HG03064 (cell line): ENCODE data around the gene NEK2.
"Not testable (repeated sequence)": the region's sequence is repeated elsewhere in the genome, so short reads cannot be mapped to it uniquely, and the experiment has no call there.

Source experiments
- ATAC-seq: cut with Tn5 transposase; IDR thresholded peaks from one replicate; pipeline ENCODE4 v1.9.1; 2021; ENCODE audit warnings: low read depth; ENCODE audit not compliant: unreplicated experiment

NEK2 gene

GRCh38 chr1:211675230-211676105 lies at the start of gene NEK2:
NEK2 (minus strand) TSS chr1:211675621; CDS start chr1:211675479, 142 bp downstream.
- ATAC-seq: peak; percentile 95

DNA sequence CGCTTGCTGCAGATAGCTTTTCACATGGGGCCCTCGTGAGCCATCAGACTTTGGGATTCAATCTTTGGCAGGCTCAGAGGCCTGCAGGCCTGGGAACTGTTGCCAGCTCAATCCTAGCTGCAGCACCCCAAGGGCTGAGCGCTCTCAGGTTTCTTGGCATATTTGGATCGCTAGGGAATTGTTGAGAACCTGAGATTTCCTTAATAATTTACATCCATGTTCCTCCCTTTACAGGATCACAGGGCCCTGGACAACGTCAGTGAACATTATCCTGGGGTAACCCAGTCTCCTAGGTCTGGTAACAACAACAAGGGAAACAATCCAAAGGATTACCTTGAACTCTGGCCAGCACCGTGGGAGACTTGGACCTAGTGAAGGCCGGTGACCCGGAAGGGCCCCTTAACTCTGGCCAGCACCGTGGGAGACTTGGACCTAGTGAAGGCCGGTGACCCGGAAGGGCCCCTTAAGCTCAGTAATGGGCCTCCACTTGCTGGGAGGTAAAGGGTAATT lies 49.3 kb upstream of the NEK2 start:
- no peak for ATAC-seq

- ATAC-seq: no peak
These were observed 47.9 kb upstream of the NEK2 start for GRCh38 chr1:211723273-211723672.

GRCh38 chr1:211722277-211723175 lies 47.1 kb upstream of the NEK2 start:
- no peak for ATAC-seq

GRCh38 chr1:211716555-211716954 lies 41.1 kb upstream of the NEK2 start:
- not testable (repeated sequence) for ATAC-seq

DNA sequence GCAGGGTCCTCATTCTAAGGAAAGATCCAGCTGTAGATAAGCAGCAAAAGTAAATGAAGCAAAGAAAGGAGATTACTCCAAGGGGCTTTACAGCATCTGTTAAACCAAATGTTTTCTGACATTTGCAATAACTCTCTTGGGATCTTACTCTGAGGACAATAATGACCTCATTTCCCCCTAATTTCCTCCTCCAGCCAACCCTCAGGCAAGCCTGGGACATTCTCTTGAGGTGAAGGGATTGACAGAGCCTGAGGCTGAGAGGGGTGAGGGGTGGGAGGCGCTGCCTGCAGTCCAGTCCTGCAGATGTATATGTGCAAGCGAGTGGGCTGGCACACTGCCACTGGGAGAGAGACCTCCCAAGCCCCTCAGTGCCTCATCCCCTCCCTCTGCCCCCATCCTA lies 40.5 kb upstream of the NEK2 start:
- no peak for ATAC-seq

GRCh38 chr1:211714154-211714553 lies 38.7 kb upstream of the NEK2 start:
- no peak for ATAC-seq

- ATAC-seq: no peak
These were observed 37.8 kb upstream of the NEK2 start for GRCh38 chr1:211713231-211713630.

GRCh38 chr1:211711315-211711705 lies 35.9 kb upstream of the NEK2 start:
- no peak for ATAC-seq

DNA sequence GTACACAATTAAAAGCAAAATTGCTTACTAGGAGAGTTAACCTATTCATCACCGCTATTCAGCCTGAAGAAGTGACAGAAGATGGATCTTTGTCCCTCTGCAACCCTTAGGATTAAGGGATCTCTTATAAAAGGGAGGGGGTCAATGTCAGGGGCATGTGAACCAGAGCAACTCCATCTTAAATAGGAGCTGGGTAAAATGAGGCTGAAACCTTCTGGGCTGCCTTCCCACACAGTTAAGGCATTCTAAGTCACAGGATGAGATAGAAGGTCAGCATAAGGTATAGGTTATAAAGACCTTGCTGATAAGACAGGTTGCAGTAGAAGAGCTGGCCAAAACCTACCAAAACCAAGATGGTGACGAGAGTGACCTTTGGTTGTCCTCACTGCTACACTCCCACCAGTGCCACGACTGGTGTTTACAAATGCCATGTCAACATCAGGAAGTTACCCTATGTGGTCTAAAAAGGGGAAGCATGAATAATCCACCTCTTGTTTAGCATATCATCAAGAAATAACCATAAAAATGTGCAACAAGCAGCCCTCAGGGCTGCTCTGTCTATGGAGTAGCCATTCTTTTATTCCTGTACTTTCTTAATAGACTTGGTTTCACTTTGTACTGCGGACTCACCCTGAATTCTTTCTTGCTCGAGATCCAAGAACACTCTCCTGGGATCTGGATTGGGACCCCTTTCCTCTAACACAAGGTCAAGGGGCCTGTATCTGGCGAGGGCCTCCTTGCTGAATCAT lies 35.3 kb upstream of the NEK2 start:
- no peak for ATAC-seq

- ATAC-seq: no peak
These were observed 33.5 kb upstream of the NEK2 start for GRCh38 chr1:211708926-211709325.

DNA sequence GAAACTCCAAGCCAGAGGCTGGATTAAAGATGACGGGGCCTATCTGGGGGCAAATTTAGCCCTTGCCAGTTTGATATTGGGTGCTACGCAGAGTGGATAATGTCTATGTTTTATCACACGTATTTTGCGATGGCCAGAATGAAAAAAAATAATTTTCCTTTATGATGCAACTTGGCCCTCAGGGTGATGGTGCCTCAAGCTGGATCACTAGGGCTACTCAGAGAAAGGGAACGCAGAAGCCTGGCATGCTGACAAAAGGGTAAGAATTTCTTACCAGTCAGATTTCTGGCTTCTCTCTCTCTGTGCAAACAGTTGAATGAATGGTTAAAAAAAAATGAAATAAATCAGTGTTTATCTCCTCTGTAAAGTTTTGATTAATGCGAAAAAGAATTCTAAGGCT lies 32.6 kb upstream of the NEK2 start:
- ATAC-seq: no peak

DNA sequence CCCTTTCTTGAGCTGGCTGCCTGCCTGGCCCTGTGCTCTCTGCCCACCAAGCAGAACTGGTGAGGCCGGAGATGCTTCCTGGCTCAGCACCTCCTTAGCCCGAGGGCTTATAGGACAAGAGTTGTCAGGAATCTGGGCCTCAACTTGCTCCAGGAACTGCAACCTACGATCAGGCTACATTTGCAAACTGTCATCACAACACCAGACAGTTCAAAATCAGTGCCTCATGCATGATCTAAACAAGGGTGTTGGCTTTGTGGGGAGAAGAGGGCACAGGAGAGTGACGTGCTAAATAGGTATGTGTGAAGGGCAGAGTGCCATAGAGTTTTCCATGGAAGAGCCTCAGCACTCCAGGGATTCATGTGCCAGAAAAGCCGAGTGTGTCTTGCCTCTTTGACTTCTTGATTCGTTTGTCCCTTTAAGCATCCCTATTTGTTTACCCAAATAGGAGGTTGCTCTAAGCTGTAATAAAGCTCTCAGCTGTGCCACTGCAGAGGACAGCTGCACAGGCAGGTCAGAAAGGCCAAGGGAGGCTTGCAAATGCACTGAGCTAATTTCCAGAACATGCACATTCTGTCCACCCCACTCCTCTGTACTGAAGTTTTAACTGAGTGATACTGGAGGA lies 30.2 kb upstream of the NEK2 start:
- ATAC-seq: no peak

DNA sequence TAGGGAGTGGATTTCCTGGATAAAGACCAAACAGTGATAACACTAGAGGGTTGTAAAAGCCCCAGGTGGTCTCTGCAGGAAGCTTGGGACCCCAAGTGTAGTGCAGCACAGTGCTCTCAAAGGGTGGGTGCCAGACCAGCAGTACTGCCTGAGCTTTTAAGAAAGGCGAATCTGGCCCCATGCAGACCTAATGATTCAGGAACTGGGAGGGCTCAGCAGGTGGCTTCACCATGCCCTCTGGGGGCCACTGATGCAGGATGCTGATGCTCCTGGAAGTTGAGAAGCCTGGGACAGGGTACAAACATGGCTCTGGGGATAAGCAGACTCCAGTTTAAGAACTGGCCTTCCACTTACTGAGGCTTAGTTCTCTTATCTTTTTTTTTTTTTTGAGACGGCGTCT lies 29.1 kb upstream of the NEK2 start:
- ATAC-seq: no peak

GRCh38 chr1:211703812-211704537 lies 28.6 kb upstream of the NEK2 start:
- no peak for ATAC-seq

DNA sequence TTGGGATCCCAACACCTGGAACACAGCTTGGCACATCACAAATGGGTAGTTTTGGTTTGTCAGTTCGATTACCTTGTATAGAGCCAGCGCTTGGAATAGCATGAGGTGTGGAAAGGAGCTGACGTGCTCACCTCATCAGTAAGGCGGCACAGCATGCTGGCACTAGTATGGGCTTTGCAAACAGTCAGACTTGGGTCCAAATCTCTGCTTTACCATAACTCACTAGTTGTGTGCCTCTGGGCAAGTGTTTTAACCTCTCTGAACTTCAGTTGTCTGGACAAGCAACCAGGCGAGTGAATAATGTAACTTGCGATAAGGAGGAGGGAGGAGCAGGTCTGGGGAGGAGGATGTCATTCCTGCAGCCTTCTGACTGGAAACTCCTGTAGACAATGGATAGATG lies 26.3 kb upstream of the NEK2 start:
- ATAC-seq: no peak

DNA sequence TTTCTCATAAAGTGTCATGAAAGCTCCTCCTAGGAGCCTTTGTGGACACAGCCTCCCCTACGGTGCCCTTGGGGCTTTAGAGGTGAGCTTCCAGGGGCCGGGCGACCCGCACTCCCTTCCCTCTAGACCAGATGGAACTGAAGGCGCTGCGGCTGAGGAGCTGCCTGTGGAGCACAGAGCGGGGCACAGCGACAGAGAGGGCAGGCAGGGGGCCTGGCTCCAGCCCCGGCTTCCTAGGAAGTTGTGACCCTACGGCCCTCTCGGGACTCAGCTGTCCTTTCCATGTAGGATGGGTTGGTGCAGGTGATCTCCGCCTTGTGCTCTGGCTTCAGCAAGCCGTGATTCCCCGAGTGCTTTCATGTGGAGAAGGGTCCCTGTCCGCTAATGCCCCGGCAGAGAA lies 23.6 kb upstream of the NEK2 start:
- no peak for ATAC-seq

- peak; percentile 44 for ATAC-seq
These were observed 23.0 kb upstream of the NEK2 start for GRCh38 chr1:211698161-211699026.

- peak; percentile 79 for ATAC-seq
These were observed 21.9 kb upstream of the NEK2 start for GRCh38 chr1:211697356-211697755.
